Measurements from ENCODE around the gene DCAF7.

Gene DCAF7

GRCh38 chr17:63588797-63589196 is 38.5 kb downstream of the DCAF7 start:
- DNase-seq (ENCODE audit: low read depth) = no peak

DNA sequence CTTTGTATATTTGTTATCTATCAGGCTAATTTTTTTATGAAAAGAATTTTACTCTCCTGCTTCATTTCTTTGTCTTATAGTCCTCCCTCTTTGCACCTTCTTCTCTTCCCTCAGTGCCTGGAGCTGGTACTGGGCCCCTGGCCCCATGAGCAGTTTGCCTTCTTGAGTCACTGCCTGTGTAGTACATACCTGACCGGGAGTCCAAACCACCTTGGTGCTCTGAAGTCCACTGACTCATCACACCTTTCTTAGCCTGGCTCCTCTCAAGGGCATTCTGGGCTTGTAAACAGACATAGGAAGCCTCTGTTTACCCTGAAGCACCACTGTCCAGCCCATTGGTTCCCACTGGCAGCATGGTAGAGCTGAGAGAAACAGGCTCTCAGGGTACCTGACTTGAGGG is 39.4 kb downstream of the DCAF7 start:
- no peak for DNase-seq (ENCODE audit: low read depth)

GRCh38 chr17:63592797-63593196 is 42.5 kb downstream of the DCAF7 start:
- DNase-seq (ENCODE audit: low read depth) = no peak

DNA sequence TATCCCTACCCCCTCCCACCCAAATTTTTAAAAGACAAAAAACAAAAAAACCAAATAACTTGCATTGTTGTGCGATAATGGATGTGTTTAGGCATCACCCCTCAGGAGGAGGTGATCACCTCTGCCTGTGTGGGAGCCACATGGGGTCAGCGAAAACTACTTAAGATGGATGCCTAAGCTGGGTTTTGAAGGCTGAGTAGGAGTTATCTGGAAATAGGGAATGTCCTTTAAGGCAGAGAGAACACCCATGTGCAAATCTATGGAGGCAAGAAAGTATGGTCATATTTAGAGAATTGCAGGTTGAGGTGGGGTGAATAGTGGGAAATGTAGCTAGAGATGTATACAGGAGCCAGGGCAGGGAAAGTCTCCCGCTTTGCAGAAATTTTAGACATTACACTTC is 44.9 kb downstream of the DCAF7 start:
- no peak for DNase-seq (ENCODE audit: low read depth)

GRCh38 chr17:63596856-63597586 is 46.7 kb downstream of the DCAF7 start:
- DNase-seq (ENCODE audit: low read depth) = no peak

- DNase-seq (ENCODE audit: low read depth) = no peak
Observed at GRCh38 chr17:63598281-63598680, 48.0 kb downstream of the DCAF7 start.

GRCh38 chr17:63600569-63601438 is 50.5 kb downstream of the DCAF7 start, which contains the start of gene TACO1:
TACO1 (plus strand) TSS chr17:63600895; CDS start chr17:63601084, 189 bp downstream.
- no peak for DNase-seq (ENCODE audit: low read depth)

- DNase-seq (ENCODE audit: low read depth) = no peak
Observed at GRCh38 chr17:63601439-63602371, 51.4 kb downstream of the DCAF7 start.

DNA sequence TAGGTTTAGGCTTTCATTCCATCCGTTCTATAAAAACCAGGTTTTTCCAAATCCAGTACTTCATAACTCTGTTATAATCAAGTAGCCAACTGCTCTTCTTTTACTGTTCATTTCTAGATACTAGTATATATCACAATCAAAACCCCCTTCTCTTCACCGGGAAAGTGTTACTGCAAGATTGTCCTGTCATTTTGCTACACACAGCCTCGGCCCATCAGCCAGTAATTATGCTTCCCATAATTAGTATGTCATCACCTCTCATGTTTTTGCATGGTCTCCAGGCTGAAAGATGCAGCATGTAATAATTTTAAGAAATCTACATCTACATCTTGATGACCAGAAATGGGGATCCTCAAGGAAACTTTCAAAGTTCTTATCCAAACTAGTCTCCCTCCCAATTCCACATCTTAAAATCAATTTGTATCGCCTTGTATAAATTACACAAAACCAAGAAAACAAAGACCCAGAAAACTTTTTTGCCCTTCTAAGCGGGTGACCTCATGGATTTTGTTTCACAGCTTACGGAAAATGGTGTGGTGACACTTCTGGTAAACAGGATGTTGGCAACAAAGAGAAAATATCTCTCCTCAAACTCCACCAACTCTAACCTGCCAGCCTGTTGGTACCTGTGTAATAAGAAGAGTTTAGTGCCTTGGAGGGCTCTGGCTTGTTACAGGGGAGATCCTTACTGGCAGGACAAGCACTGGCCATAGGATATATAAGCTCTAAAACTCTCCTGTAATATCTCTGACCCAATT is 59.7 kb downstream of the DCAF7 start:
- no peak for DNase-seq (ENCODE audit: low read depth)

- no peak for DNase-seq (ENCODE audit: low read depth)
Observed at GRCh38 chr17:63610854-63611253, 60.6 kb downstream of the DCAF7 start.

GRCh38 chr17:63611354-63611753 is 61.1 kb downstream of the DCAF7 start:
- DNase-seq (ENCODE audit: low read depth) = no peak

- DNase-seq (ENCODE audit: low read depth) = no peak
Observed at GRCh38 chr17:63613663-63614062, 63.4 kb downstream of the DCAF7 start.

DNA sequence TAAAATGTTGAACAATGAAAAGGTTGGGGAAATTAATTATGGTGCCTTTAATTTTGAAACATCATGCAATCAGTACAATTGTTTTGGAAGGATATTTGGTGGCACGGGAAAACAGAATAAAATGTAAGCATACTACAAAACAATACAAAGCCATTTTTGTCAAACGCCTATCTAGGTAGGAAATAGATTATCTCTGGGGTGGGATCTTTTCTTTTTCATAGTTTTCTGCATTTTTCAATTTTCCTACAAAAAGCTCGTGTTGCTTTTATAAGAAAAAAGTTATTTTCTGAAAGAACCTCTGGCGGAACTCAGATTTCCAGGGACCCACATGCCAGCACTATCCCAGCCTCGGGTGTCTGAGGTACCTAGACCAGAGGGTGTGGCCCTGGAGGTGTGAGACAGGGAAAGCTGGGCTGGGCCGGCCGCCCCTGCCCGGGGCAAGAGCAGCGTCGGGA is 71.0 kb downstream of the DCAF7 start:
- no peak for DNase-seq (ENCODE audit: low read depth)

GRCh38 chr17:63621684-63622573 is 71.7 kb downstream of the DCAF7 start, which contains the start of gene MAP3K3:
MAP3K3 (plus strand) TSS chr17:63622417; CDS start chr17:63622760, 343 bp downstream.
- peak; percentile 100 for DNase-seq (ENCODE audit: low read depth)

DNA sequence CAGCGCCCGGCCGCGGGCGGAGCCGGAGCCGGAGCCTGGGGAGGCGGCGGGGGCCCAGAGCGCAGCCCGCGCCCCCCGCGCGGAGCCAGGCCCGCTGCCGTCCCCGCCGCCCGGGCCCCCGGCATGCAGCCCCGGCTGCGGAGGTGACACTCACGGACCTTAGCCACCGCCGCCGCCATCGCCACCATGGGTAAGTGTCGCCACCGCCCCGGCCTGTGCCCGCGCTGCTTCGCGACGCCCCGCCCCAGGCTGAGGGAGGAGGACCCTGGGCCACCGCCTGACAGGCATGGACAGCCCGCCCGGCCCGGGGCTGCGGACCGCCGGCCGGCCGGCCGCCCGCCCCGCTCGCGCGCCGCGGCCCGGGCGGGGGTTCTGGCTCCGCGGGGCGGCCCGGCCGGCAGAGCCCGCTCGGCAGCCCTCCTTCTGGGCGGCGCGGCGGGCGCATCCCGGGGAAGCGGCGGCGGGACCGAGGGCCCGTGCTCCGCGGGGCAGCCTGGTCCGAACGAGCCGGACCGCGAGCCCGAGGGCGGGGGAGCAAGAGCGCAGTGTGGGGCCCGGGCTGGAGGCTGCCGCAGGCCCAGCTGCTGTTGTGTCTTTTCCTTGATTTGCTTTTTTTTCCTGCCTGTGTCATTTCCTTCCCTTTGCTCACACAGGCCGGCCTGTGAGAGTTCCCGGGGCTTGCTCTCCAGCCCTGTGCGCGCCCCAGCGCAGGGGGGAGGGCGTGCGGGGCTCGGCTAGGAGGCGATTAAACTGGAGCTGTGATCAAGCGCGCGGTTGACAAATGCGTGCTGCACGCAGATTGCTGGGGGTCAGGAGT is 72.5 kb downstream of the DCAF7 start:
- DNase-seq (ENCODE audit: low read depth) = no peak

- DNase-seq (ENCODE audit: low read depth) = no peak
Observed at GRCh38 chr17:63623786-63624530, 73.7 kb downstream of the DCAF7 start.

DNA sequence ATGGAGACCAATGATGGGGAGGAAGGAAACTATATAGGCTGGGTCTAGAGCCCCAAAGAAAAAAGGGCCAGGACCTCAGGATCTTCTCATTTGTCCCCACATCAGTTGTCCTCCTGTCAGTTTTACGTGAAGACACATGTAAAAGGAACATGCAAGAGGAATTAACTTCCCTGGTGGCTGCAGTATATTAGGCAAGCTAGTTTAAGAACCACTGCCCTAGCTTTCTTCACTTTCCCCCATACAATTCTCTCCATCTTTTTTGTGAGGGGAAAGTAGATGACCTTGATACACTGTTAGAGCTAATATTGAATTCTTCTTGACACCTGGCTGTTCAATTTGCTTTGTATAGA is 74.2 kb downstream of the DCAF7 start:
- no peak for DNase-seq (ENCODE audit: low read depth)

DNA sequence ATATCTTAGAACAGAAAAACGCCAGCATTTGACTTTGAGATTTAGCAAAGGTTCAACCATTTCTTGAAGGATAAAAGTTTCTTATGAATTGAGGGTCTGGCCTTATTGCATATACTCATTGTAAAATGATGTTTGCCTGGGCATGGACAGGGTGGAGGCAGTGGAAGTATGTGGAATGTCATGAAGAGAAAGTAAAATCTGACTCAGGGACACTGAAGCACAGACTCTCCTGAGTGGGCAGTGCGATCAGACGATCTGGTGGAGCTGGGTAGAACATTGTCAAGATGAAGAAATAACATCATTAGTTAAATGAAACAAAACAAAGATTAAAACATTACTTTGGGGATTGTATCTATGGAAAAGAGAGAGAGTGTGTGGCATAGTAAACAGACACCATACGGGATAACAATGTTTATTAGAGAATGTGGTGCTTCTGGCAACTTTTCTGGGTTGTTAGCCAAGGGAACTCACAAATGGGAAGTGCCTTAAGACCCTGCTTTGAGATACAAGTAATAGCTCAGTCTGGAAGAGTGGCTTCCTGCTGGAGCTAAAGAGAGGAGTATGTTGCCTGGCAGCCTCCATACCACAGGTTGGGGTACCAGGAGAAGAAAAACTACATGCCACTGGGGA is 76.4 kb downstream of the DCAF7 start:
- DNase-seq (ENCODE audit: low read depth) = no peak
